Muscle of leg (tissue), 11 donors: ENCODE data around the gene RPTOR. TPM values are rescaled to one million over a fixed set of nuclear protein-coding genes. Genes with fewer than 3 reads are reported as not detected.

ENCODE experiments used
- DNase-seq: peaks from one replicate; pipeline ENCODE4 v3.0.0; 2013
- H3K27ac ChIP-seq: one replicate; pipeline ENCODE4 v1.5.1; 2013; ENCODE audit warnings: mild to moderate bottlenecking, low read length, control low read depth
- H3K27me3 ChIP-seq: one replicate; pipeline ENCODE4 v1.6.1; 2013; ENCODE audit warnings: low read length; ENCODE audit not compliant: control insufficient read depth, insufficient read depth
- H3K36me3 ChIP-seq: one replicate; pipeline ENCODE4 v1.6.1; 2013; ENCODE audit warnings: low read length; ENCODE audit not compliant: control insufficient read depth, insufficient read depth
- H3K4me1 ChIP-seq: one replicate; pipeline ENCODE4 v1.6.1; 2013; ENCODE audit warnings: low read length; ENCODE audit not compliant: control insufficient read depth, insufficient read depth
- H3K4me3 ChIP-seq: one replicate; pipeline ENCODE4 v1.5.1; 2013; ENCODE audit warnings: low read length, control low read depth
- H3K9me3 ChIP-seq: replicated peaks from 2 replicates; pipeline ENCODE4 v1.6.1; 2013; ENCODE audit warnings: low read depth, low read length; ENCODE audit not compliant: control insufficient read depth
- WGBS: methylation state at CpG from one replicate; pipeline ENCODE4 v1.1.5; 2013; ENCODE audit warnings: missing lambda C conversion rate; ENCODE audit not compliant: insufficient coverage; 5-methylcytosine and 5-hydroxymethylcytosine counted together
- polyA plus RNA-seq, 8 donors: library from polyadenylated mRNA; unstranded; fragments of 120-200 nt; gene quantifications; one replicate each; pipeline versions ENCODE4 v1.2.1 to v1.2.3, GENCODE V29; 2013; ENCODE audit warnings: inconsistent platforms in 1 of 8, low replicate concordance in 1 of 8; ENCODE audit not compliant: insufficient read length in 8 of 8, insufficient read depth in 1 of 8
- total RNA-seq: library from RNA; stranded (reverse); fragments of 120-200 nt; gene quantifications from one replicate; pipeline ENCODE4 v1.2.4, GENCODE V29; 2013

RPTOR gene
- total and polyA plus RNA-seq, 9 donors, result 17.3 to 23.7 (median 20.0) TPM

GRCh38 chr17:80546267-80546666, 1.6 kb downstream of the RPTOR start:
- H3K27ac ChIP-seq, result no peak overlapping the region
- H3K36me3 ChIP-seq, result no peaks in the 10 kb centered on the region
- H3K4me1 ChIP-seq, result peaks cover 6% of the 10 kb centered on the region
- H3K9me3 ChIP-seq, result no peaks in the 10 kb centered on the region
- no peak overlapping the region for H3K4me3 ChIP-seq
- WGBS, result no CpG with 5 or more reads among the region's 5 CpGs
- H3K27me3 ChIP-seq, result no peaks in the 10 kb centered on the region
- DNase-seq, result no peak

- H3K9me3 ChIP-seq, result no peaks in the 10 kb centered on the region
- H3K4me1 ChIP-seq, result no peaks in the 10 kb centered on the region
- WGBS, result no CpG with 5 or more reads among the region's 2 CpGs
- no peak overlapping the region for H3K4me3 ChIP-seq
- no peaks in the 10 kb centered on the region for H3K27me3 ChIP-seq
- no peak for DNase-seq
- H3K36me3 ChIP-seq, result peaks cover 3% of the 10 kb centered on the region
- H3K27ac ChIP-seq, result no peak overlapping the region
These were observed 7.9 kb downstream of the RPTOR start for GRCh38 chr17:80552523-80552922.

- H3K4me1 ChIP-seq, result no peaks in the 10 kb centered on the region
- H3K27ac ChIP-seq, result no peak overlapping the region
- DNase-seq, result no peak
- 94% methylated on average over 2 of the region's 7 CpGs for WGBS
- no peaks in the 10 kb centered on the region for H3K27me3 ChIP-seq
- H3K9me3 ChIP-seq, result no peaks in the 10 kb centered on the region
- no peak overlapping the region for H3K4me3 ChIP-seq
- H3K36me3 ChIP-seq, result peaks cover 3% of the 10 kb centered on the region
These were observed 10.6 kb downstream of the RPTOR start for GRCh38 chr17:80555266-80555665.

GRCh38 chr17:80558046-80558445, 13.4 kb downstream of the RPTOR start:
- WGBS, result 74% methylated on average over 6 of the region's 6 CpGs
- DNase-seq, result no peak
- no peaks in the 10 kb centered on the region for H3K4me1 ChIP-seq

GRCh38 chr17:80559825-80560251, 15.2 kb downstream of the RPTOR start:
- Histone ChIP-seq H3K27ac (no peak overlapping the region), H3K36me3 (no peaks in the 10 kb centered on the region), H3K4me3 (no peak overlapping the region), H3K4me1 (no peaks in the 10 kb centered on the region), H3K27me3 (no peaks in the 10 kb centered on the region), H3K9me3 (no peaks in the 10 kb centered on the region)
- 83% methylated on average over 3 of the region's 6 CpGs for WGBS
- no peak for DNase-seq

More at GRCh38 chr17:80558046-80558445, 13.4 kb downstream of the RPTOR start:
- H3K36me3 ChIP-seq, result peaks cover under 1% of the 10 kb centered on the region
- no peaks in the 10 kb centered on the region for H3K27me3 ChIP-seq
- H3K4me3 ChIP-seq, result no peak overlapping the region
- H3K27ac ChIP-seq, result no peak overlapping the region
- no peaks in the 10 kb centered on the region for H3K9me3 ChIP-seq

- 94% methylated on average over 3 of the region's 4 CpGs for WGBS
- Histone ChIP-seq H3K4me1 (no peaks in the 10 kb centered on the region), H3K4me3 (no peak overlapping the region), H3K9me3 (no peaks in the 10 kb centered on the region), H3K27me3 (no peaks in the 10 kb centered on the region), H3K27ac (no peak overlapping the region), H3K36me3 (no peaks in the 10 kb centered on the region)
- no peak for DNase-seq
These were observed 17.0 kb downstream of the RPTOR start for GRCh38 chr17:80561541-80562114.

GRCh38 chr17:80564545-80564944, 19.9 kb downstream of the RPTOR start:
- no peak for DNase-seq
- no peak overlapping the region for H3K4me3 ChIP-seq
- H3K36me3 ChIP-seq, result no peaks in the 10 kb centered on the region
- no peaks in the 10 kb centered on the region for H3K4me1 ChIP-seq
- no peaks in the 10 kb centered on the region for H3K9me3 ChIP-seq
- no peak overlapping the region for H3K27ac ChIP-seq
- H3K27me3 ChIP-seq, result no peaks in the 10 kb centered on the region
- no CpG with 5 or more reads among the region's 5 CpGs for WGBS

- DNase-seq, result no peak
- H3K4me1 ChIP-seq, result no peaks in the 10 kb centered on the region
- H3K9me3 ChIP-seq, result no peaks in the 10 kb centered on the region
- no peaks in the 10 kb centered on the region for H3K27me3 ChIP-seq
- WGBS, result 64% methylated on average over 8 of the region's 12 CpGs
- H3K4me3 ChIP-seq, result no peak overlapping the region
- no peaks in the 10 kb centered on the region for H3K36me3 ChIP-seq
- no peak overlapping the region for H3K27ac ChIP-seq
These were observed 20.9 kb downstream of the RPTOR start for GRCh38 chr17:80565343-80566053.

- DNase-seq, result no peak
- Histone ChIP-seq H3K4me3 (no peak overlapping the region), H3K4me1 (no peaks in the 10 kb centered on the region), H3K9me3 (no peaks in the 10 kb centered on the region), H3K36me3 (no peaks in the 10 kb centered on the region), H3K27me3 (no peaks in the 10 kb centered on the region), H3K27ac (no peak overlapping the region)
- 76% methylated on average over 3 of the region's 5 CpGs for WGBS
These were observed 21.4 kb downstream of the RPTOR start for GRCh38 chr17:80566054-80566400.

- peaks cover 2% of the 10 kb centered on the region for H3K9me3 ChIP-seq
- H3K4me1 ChIP-seq, result no peaks in the 10 kb centered on the region
- no peak overlapping the region for H3K27ac ChIP-seq
- H3K36me3 ChIP-seq, result no peaks in the 10 kb centered on the region
- DNase-seq, result no peak
- no peaks in the 10 kb centered on the region for H3K27me3 ChIP-seq
- H3K4me3 ChIP-seq, result no peak overlapping the region
These were observed 23.6 kb downstream of the RPTOR start for GRCh38 chr17:80568246-80568645.
